GM19025 (cell line): ENCODE measurements around the gene KCNN1.
A peak's percentile ranks its signal among the peaks of the same experiment; 100 is the strongest.

Experiments
- ATAC-seq: cut with Tn5 transposase; IDR thresholded peaks from one replicate; pipeline ENCODE4 v1.9.1; 2021; ENCODE audit warnings: mild to moderate bottlenecking, low read depth, moderate library complexity; ENCODE audit not compliant: unreplicated experiment

The KCNN1 gene

GRCh38 chr19:17946965-17947784 is 19.7 kb upstream of the KCNN1 start:
- ATAC-seq, result peak; percentile 2

GRCh38 chr19:17947815-17948513 is 18.9 kb upstream of the KCNN1 start:
- ATAC-seq, result peak; percentile 63

GRCh38 chr19:17948514-17948900 is 18.4 kb upstream of the KCNN1 start:
- no peak for ATAC-seq

GRCh38 chr19:17948931-17949930 is 17.7 kb upstream of the KCNN1 start:
- no peak for ATAC-seq

GRCh38 chr19:17949956-17950309 is 17.0 kb upstream of the KCNN1 start:
- no peak for ATAC-seq

- ATAC-seq, result no peak
Measured at GRCh38 chr19:17950310-17951156, 16.4 kb upstream of the KCNN1 start.

GRCh38 chr19:17951157-17951989 is 15.5 kb upstream of the KCNN1 start:
- ATAC-seq, result no peak

- no peak for ATAC-seq
Measured at GRCh38 chr19:17951990-17952976, 14.6 kb upstream of the KCNN1 start.

GRCh38 chr19:17953316-17953801 is 13.5 kb upstream of the KCNN1 start:
- ATAC-seq, result no peak

- ATAC-seq, result no peak
Measured at GRCh38 chr19:17953869-17954268, 13.0 kb upstream of the KCNN1 start.

GRCh38 chr19:17954401-17954800 is 12.5 kb upstream of the KCNN1 start:
- ATAC-seq, result no peak

- no peak for ATAC-seq
Measured at GRCh38 chr19:17957149-17957849, 9.6 kb upstream of the KCNN1 start.

GRCh38 chr19:17957885-17958284 is 9.0 kb upstream of the KCNN1 start:
- ATAC-seq, result no peak

- no peak for ATAC-seq
Measured at GRCh38 chr19:17963936-17964691, 2.8 kb upstream of the KCNN1 start.

GRCh38 chr19:17965370-17966128 is 1.4 kb upstream of the KCNN1 start:
- no peak for ATAC-seq

- no peak for ATAC-seq
Measured at GRCh38 chr19:17966129-17966483, 801 bp upstream of the KCNN1 start.
